HL-60/S4 (cell line): ENCODE measurements around the gene TBC1D9.

ENCODE experiments used
- in situ Hi-C: fragments of 300-500 bp; cut with MboI; formaldehyde crosslinking; loops from 2 replicates; pipeline ENCODE4 v1.14.3; 2022; ENCODE audit warnings: low sequenced_read_pairs

The TBC1D9 gene

DNA sequence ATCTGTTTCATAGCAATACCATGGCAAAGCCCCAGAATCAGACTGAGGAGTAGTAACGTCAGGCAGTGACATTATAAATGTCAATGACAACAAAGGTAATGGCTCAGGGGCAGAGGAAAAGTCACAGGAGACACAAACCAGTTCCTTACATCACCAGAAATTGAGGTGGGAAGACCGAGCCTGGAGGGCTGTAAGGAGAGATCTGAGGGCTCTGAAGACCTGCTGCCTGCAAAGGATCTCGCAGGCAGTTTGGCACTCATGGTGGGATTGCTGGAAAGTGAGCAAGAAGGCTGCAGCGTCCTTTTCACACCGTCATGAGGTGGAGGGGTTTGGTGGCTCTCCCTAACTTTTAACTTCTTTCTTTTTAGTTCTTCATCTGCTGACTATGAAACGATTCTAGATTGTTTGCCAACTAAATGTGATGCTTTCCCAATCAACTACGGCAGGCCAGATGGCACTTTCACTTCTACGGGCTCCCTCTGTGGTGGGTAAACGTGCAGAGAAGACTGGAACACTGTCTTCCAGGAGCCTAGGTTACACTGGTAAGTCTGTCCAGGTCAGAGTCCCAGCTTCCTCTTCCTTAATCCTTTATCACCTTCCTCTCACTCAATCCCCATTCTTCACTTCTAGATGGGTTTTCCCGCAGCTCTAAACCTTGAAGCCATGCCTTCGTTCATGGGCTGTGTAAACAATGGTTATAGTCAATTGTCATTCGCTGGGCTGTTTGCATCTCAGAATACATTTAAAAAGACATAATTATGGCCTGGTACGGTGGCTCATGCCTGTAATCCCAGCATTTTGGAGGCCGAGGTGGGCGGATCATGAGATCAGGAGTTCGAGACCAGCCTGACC lies 58.2 kb downstream of the TBC1D9 start:
- in situ Hi-C loops = no loop called here

DNA sequence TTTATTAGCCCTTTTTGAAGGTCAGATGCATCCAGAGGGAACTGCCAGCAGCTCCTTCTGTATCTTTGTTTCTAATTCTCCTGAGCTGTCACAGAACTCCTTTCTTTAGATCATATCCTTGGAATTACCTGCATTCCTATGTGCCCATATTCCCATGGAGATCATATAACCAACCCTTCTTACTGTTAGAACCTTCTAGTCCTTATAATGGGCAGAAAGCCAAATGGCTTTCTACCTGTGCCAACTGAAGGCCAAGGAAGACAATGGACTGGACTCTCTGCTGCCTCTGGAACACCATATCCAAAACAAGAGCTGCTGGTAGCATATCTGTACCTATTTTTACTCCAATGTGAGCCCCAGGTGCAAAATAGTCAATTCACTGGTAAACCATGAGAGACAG lies 60.7 kb downstream of the TBC1D9 start:
- in situ Hi-C loops = no loop called here

- in situ Hi-C loops = no loop called here
These were observed 62.6 kb downstream of the TBC1D9 start for GRCh38 chr4:140693562-140693961.

DNA sequence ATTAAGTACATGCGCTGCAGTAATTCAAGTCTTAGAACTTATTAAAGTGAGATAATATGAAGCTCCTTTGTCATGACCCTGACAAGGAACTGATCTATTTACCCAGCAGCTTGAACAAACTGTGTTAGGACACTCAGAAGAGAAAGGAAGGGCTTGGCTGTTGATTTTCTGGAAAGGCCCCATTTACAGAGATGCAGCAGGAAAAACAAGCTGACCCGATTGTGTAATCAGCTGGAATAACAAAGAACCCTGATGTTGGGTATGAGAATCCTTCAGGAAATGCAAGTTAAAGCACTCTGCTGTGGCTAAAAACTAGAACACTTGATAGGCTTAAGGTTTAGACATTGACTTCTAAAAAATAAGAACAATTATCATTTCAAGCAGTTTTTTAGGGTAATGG lies 64.8 kb downstream of the TBC1D9 start:
- in situ Hi-C loops = no loop called here

DNA sequence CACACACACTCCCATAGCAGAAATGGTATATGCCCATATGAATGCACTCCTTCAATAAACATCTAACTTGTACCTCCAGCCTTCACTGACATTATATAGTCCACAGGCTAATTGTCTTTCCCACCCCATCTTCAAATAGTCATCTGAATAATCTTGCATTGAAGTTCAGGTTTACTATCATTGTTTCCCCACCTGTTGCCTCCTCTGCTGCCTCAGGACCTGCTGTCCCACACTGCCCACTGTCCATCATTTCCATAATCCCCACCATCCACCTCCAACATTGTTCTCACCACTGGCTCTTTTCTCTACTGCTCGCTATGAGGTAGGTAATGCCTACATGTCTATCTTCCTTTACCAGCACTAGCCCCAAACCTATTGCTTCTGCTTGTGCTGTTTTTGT lies 66.1 kb downstream of the TBC1D9 start:
- in situ Hi-C loops = no loop called here

- in situ Hi-C loops = no loop called here
These were observed 66.6 kb downstream of the TBC1D9 start for GRCh38 chr4:140689623-140690022.

DNA sequence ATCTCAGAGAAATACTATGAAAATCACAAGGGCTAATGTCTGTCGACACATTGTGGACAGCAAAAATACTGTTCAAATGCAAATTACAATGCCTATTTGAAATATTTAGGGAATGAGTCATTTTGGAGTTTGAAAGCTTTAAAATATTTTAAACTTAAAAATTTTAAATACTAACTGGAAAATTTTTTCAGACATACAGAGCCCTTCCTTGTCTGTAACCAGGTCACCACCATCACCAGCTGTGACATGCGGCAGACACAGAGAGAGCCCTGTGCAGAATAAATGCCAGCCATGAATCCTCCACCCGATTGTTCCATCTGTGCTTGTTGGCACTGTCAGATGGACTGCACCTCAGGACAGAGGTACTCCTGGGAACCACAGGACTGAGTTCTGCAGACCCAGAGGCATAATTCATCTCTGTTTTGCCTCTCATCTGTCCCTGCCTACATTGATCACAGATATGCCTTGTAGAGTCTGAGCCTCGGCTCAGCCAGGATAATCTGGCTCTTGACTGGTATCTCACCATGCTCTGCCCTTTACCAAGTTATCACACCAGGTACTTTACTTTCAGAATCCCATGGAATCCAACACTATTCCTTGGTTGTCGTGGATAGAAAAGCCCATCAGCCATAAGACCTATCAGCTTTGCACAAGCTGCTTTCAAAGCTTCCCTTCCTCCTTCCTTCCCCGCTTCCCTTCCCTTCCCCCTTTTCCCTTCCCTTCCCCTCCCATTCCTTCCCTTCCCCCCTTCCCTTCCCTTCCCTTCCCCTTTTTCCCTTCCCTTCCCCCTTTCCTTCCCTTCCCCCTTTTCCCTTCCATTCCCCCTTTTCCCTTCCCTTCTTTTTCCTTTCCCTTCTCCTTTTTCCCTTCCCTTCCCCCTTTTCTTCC lies 67.2 kb downstream of the TBC1D9 start:
- in situ Hi-C loops = no loop called here

DNA sequence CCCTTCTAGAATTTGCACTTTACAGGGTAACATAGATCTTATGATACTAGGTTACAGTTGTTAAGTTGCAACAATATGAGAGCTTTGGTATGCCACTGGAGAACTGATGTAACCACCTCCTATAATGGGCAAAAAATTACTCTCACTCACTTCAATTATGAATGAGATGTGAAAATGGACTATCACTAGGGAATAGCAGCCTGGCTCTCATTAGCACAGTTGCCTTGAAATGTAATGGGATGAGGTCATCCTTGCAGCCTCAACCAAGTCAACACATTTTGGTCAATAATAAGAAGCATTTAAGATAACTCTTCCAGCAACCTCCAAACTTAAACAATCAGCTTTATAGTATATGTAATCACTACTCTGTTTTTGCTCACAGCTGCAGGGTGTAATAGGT lies 69.4 kb downstream of the TBC1D9 start:
- in situ Hi-C loops = no loop called here

DNA sequence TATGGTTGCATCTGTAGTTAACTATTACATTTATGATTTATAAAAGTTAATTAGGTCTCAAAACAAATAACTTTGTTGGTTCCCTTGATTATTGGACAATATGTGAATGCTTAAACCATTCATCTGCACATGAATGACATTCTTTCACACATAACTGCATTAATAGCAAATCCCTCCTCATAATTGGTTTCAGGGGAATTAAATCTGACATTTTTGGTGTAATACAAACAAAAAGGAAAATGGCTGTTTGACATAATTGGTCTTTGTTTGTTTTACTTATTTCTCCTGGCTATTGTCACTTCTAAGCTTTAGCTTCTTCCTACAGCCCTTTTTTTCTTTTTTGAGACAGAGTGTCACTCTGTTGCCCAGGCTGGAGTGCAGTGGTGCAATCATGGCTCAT lies 71.9 kb downstream of the TBC1D9 start:
- in situ Hi-C loops = no loop called here

DNA sequence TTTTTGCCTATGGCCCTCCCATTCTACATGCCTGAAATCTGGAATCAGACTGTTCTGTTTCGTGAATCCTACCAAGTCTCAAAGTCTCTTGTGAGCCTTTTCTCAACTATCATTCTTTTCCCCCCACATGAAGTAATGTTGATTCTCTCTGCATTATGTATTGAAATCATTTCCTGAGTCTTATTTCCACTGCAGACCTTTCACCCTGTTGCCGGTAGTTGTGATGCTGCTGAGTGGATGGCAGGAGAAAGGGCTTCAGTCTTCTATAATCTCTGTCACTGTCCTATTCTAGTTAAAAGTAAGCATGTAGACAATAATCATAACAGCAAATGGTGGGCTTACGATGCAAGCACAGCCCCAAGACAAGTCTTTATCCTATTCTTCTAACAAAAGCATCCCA lies 75.0 kb downstream of the TBC1D9 start:
- in situ Hi-C loops = no loop called here

GRCh38 chr4:140680686-140681085 lies 75.5 kb downstream of the TBC1D9 start:
- in situ Hi-C loops = no loop called here

- in situ Hi-C loops = no loop called here
These were observed 76.6 kb downstream of the TBC1D9 start for GRCh38 chr4:140679576-140679975.

GRCh38 chr4:140675599-140676231 lies 80.5 kb downstream of the TBC1D9 start:
- in situ Hi-C loops = no loop called here

- in situ Hi-C loops = no loop called here
These were observed 82.5 kb downstream of the TBC1D9 start for GRCh38 chr4:140673729-140674128.

GRCh38 chr4:140672416-140672815 lies 83.8 kb downstream of the TBC1D9 start:
- in situ Hi-C loops = no loop called here

GRCh38 chr4:140668111-140668510 lies 88.1 kb downstream of the TBC1D9 start:
- in situ Hi-C loops = no loop called here

DNA sequence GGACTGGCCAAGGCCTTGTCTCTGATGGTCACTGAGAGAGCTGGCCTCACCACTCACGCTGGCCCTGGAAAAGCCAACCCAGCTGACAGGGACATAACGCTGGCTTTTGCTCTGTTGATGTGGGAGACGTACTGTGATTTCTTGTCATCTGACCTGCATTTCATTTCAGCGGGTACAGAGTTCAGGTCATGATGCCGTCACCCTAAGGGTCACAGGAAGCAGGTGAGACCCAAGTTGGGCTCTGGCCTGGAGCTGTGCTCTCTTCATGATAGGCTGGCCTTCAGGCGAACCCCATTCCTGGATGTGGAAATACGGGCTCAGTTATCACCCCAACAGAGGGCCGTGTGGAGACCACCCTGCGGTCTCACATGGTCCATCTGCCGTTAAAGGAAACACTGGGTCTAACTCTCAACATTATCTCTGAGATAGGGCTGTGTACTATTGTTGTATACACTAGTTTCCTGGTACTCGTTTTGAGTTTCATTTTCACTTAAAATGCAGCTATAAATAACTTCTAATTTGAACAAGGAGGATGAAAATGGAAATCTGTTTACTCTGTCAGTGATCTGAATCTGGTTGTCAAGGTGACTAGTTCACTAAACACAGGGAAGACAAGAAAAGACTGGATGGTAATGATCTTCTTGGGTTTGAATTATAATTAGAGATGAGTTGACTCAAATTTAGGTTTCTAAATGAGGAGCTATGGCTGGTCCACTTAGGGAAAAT lies 89.1 kb downstream of the TBC1D9 start:
- in situ Hi-C loops = no loop called here

DNA sequence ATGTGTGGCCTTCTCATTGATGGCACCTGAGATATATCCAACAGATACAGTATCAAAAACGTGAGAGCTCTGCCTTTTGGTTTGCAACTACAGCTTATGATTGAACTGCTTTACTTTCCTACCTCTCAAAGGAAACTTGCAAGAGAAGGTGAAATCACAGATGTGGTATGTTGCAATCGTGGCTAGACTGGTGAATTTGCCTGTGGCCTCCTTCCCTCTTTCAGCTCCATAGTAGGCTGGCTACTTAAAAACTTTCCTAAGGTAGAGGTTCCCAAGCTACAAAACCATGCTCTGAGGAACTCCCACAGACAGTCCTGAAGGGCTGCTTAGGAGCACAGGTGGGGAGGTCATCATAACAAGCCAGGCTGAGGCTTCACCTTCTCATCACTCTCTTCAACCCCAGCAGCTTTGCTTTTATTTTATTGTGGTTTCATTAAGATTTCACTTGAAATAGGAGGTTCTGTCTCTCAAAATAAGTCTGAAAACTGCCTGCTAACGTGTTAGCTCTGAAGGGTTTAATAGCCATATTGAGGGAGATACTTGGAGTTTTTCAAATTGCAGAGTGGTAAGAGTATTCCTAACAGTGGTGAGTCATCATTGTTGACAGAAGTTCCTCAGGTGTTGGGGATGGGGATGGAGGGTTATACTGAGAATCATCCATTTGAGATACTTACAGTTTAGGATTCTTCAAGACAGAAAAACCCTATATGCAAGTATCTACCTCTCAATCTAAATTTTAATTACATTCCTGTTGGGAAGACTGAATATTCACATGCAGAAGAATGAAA lies 93.9 kb downstream of the TBC1D9 start:
- in situ Hi-C loops = no loop called here

- in situ Hi-C loops = no loop called here
These were observed 94.6 kb downstream of the TBC1D9 start for GRCh38 chr4:140661550-140661949.
